MM.1S (cell line): ENCODE data around the gene SLC25A22.
A peak's percentile ranks its signal among the peaks of the same experiment; 100 is the strongest.

Experiments
- DNase-seq: peaks from one replicate; pipeline ENCODE4 v3.0.0-alpha.2; 2015
- H2AFZ ChIP-seq: fragments of 300-600 bp; sonication (generic); 2 replicates; pipeline ENCODE4 v1.6.0; 2016; ENCODE audit warnings: antibody characterized with exemption, low read length
- H3F3A ChIP-seq: fragments of 300-600 bp; sonication (generic); 2 replicates; pipeline ENCODE4 v1.6.1; 2016; ENCODE audit warnings: mild to moderate bottlenecking, antibody characterized with exemption, low read length, moderate library complexity, mixed read lengths; ENCODE audit not compliant: insufficient read depth
- H3K27ac ChIP-seq: fragments of 300-600 bp; sonication (generic); 2 replicates; pipeline ENCODE4 v1.5.1; 2016; ENCODE audit warnings: mild to moderate bottlenecking, low read length
- H3K27me3 ChIP-seq: fragments of 300-600 bp; sonication (generic); replicated peaks from 2 replicates; pipeline ENCODE4 v1.6.0; 2016; ENCODE audit warnings: low read length; ENCODE audit not compliant: insufficient read depth
- H3K36me3 ChIP-seq: fragments of 300-600 bp; sonication (generic); replicated peaks from 2 replicates; pipeline ENCODE4 v1.6.1; 2016; ENCODE audit warnings: mild to moderate bottlenecking, low read length, mixed read lengths; ENCODE audit not compliant: insufficient read depth
- H3K4me1 ChIP-seq: fragments of 300-600 bp; sonication (generic); 2 replicates; pipeline ENCODE4 v1.6.1; 2016; ENCODE audit warnings: low read length, mixed read lengths
- H3K4me2 ChIP-seq: fragments of 300-600 bp; sonication (generic); 2 replicates; pipeline ENCODE4 v1.6.0; 2016; ENCODE audit warnings: low read depth, low read length
- H3K4me3 ChIP-seq: fragments of 300-600 bp; sonication (generic); 2 replicates; pipeline ENCODE4 v1.5.1; 2016; ENCODE audit warnings: low read length, mixed read lengths
- H3K79me2 ChIP-seq: fragments of 300-600 bp; sonication (generic); 2 replicates; pipeline ENCODE4 v1.6.1; 2016; ENCODE audit warnings: mixed run types, low read length, mixed read lengths
- H3K9ac ChIP-seq: fragments of 300-600 bp; sonication (generic); 2 replicates; pipeline ENCODE4 v1.6.1; 2016; ENCODE audit warnings: low read length, mixed read lengths
- H3K9me2 ChIP-seq: fragments of 300-600 bp; sonication (generic); replicated peaks from 2 replicates; pipeline ENCODE4 v1.6.1; 2016; ENCODE audit warnings: mild to moderate bottlenecking, low read length, mixed read lengths; ENCODE audit not compliant: insufficient read depth
- H3K9me3 ChIP-seq: fragments of 300-600 bp; sonication (generic); replicated peaks from 2 replicates; pipeline ENCODE4 v1.6.1; 2016; ENCODE audit warnings: mild to moderate bottlenecking, low read length, mixed read lengths; ENCODE audit not compliant: insufficient read depth
- H4K20me1 ChIP-seq: fragments of 300-600 bp; sonication (generic); 2 replicates; pipeline ENCODE4 v1.6.1; 2016; ENCODE audit warnings: mild to moderate bottlenecking, low read length, moderate library complexity, mixed read lengths; ENCODE audit not compliant: insufficient read depth
- CTCF ChIP-seq: fragments of 300-600 bp; sonication (generic); IDR thresholded peaks from 2 replicates; pipeline ENCODE4 v1.5.1; 2016; ENCODE audit warnings: antibody characterized with exemption, low read length, mixed read lengths
- EZH2 ChIP-seq: fragments of 300-600 bp; sonication (generic); optimal IDR thresholded peaks from 2 replicates; pipeline ENCODE3; 2017; ENCODE audit warnings: low read depth, mild to moderate bottlenecking, antibody characterized with exemption, low read length, mixed read lengths
- EZH2phosphoT487 ChIP-seq: fragments of 300-600 bp; sonication (generic); IDR thresholded peaks from 2 replicates; pipeline ENCODE4 v1.6.1; 2018; ENCODE audit warnings: antibody characterized with exemption, low read length

SLC25A22 gene

DNA sequence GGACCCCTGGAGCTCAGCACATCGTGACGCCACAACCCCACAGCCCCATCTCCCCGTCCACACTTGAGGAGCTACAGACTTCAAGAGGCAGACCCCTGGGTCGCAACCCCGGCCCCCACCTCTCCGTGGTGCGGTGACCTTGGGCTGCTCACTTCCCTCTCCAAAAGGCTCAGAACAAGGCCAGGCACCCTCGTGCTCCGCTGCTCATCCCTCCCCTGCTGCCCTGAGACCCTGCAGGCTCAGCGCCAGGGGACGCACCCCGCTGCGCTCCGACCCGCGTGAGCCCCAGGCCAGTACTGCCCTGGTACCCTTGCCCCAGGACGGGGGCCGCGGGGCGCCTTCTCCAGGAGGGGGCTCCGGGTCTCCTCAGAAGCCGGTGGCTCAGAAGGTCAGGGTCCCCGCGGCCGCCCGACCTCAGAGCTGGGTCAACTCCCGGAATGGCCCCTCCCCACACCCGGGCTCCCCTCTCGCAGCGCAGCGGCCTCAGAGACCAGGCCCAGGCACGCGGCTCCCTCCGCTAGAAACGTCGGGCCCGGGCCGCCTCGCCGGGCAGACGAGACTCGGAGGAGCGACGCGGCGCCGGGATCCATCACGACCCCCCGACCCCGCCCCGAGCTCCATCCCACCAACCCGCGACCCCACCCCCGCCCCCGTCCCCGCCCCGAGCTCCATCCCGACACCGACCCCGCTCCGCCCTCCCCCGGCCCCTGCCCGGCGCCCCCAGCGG is 21.4 kb downstream of the SLC25A22 start:
- no peaks in the 10 kb centered on the region for H3K9me3 ChIP-seq
- peak overlapping the region; percentile 0; the same call in 1 of the 2 replicates for H3K27ac ChIP-seq
- peaks cover 4% of the 10 kb centered on the region for H3K36me3 ChIP-seq
- H2AFZ ChIP-seq, result no peak overlapping the region
- H3F3A ChIP-seq, result no peaks in the 10 kb centered on the region
- TF ChIP-seq EZH2phosphoT487 (no peak), CTCF (peak; percentile 21)
- H4K20me1 ChIP-seq, result no peaks in the 10 kb centered on the region; the same call in 1 of the 2 replicates
- DNase-seq, result peak; percentile 41
- peaks cover 3% of the 10 kb centered on the region; the same call in 1 of the 2 replicates for H3K4me1 ChIP-seq
- H3K4me2 ChIP-seq, result peak overlapping the region; percentile 87
- no peaks in the 10 kb centered on the region for H3K9me2 ChIP-seq
- H3K9ac ChIP-seq, result peak overlapping the region; percentile 90
- H3K79me2 ChIP-seq, result peaks cover 65% of the 10 kb centered on the region
- H3K4me3 ChIP-seq, result peak overlapping the region; percentile 92
- H3K27me3 ChIP-seq, result no peaks in the 10 kb centered on the region

- Histone ChIP-seq H3K27ac (peak overlapping the region; percentile 0; the same call in 1 of the 2 replicates), H2AFZ (no peak overlapping the region), H3K4me3 (peak overlapping the region; percentile 85), H3K4me2 (peak overlapping the region; percentile 87), H3F3A (no peaks in the 10 kb centered on the region), H3K36me3 (peaks cover 4% of the 10 kb centered on the region), H3K9me3 (no peaks in the 10 kb centered on the region), H3K4me1 (peaks cover 3% of the 10 kb centered on the region; the same call in 1 of the 2 replicates), H3K79me2 (peaks cover 69% of the 10 kb centered on the region), H4K20me1 (no peaks in the 10 kb centered on the region; the same call in 1 of the 2 replicates), H3K27me3 (no peaks in the 10 kb centered on the region), H3K9ac (peak overlapping the region; percentile 90), H3K9me2 (no peaks in the 10 kb centered on the region)
- TF ChIP-seq EZH2 (no peak), EZH2phosphoT487 (no peak), CTCF (no peak)
- no peak for DNase-seq
These were observed 21.9 kb downstream of the SLC25A22 start for GRCh38 chr11:776263-776560.

DNA sequence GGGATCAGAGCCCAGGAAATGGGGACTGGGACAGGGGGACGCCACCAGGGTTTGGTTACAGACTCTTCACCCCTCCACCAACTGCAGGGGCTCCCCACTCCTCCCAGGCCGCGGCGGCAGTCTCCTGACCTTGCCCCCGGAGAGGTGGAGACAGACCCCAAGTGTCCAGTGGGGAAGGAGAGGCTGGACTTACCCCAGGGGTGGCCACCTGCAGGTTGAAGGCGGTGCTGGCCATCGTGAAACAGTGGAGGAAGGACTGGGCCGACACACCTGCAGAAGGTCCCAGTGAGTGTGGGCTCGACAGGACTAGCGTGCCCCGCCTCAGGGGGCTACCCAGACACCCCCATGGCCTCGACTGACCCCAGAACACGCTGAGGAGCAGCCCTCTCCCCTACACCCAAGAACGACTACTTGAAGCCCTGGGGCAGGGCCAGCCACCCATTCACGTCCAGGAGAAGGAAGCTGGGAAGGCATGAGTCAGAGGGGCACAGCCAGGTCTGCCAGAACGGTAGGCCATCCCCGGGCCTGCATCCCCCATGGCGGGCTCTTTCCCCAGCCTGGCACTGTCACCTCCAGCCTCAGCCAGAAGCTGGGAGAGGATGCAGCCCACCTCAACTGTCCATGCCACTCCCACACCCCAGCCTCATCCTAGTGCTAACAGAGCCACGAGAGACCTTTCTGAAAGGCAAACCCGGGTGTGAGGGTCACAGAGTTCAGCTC is 23.0 kb downstream of the SLC25A22 start:
- H3K27me3 ChIP-seq, result no peaks in the 10 kb centered on the region
- DNase-seq, result peak; percentile 4
- peaks cover 9% of the 10 kb centered on the region for H3K36me3 ChIP-seq
- peaks cover 78% of the 10 kb centered on the region for H3K79me2 ChIP-seq
- no peaks in the 10 kb centered on the region for H3F3A ChIP-seq
- no peaks in the 10 kb centered on the region; the same call in 1 of the 2 replicates for H4K20me1 ChIP-seq
- TF ChIP-seq EZH2phosphoT487 (no peak), CTCF (no peak), EZH2 (no peak)
- peaks cover 3% of the 10 kb centered on the region; the same call in 1 of the 2 replicates for H3K4me1 ChIP-seq
- no peak overlapping the region for H3K4me3 ChIP-seq
- H3K9me3 ChIP-seq, result no peaks in the 10 kb centered on the region
- H3K4me2 ChIP-seq, result no peak overlapping the region
- H2AFZ ChIP-seq, result no peak overlapping the region
- no peak overlapping the region for H3K9ac ChIP-seq
- H3K9me2 ChIP-seq, result no peaks in the 10 kb centered on the region
- no peak overlapping the region for H3K27ac ChIP-seq
